HepG2 (cell line): ENCODE results near the gene PHF23. TPM values are rescaled to one million over a fixed set of nuclear protein-coding genes. Genes with fewer than 3 reads are reported as not detected.

Experiments
- GFI1 ChIP-seq: sonication (generic); formaldehyde crosslinking; IDR thresholded peaks from 2 replicates; pipeline ENCODE4 v1.5.0; 2020; ENCODE audit warnings: missing genetic modification reagents, mild to moderate bottlenecking, borderline replicate concordance
- HNRNPUL1 ChIP-seq: fragments of 200-400 bp; formaldehyde crosslinking; IDR thresholded peaks from 2 replicates; pipeline ENCODE4 v1.6.1; 2017; ENCODE audit warnings: low read depth, mild to moderate bottlenecking, low read length, moderate library complexity
- KDM1A ChIP-seq: IDR thresholded peaks from 2 replicates; pipeline ENCODE4 v1.6.1; 2016; ENCODE audit warnings: missing compliant biosample characterization
- NCOR1 ChIP-seq: fragments of 200-600 bp; sonication (generic); IDR thresholded peaks from 2 replicates; pipeline ENCODE4 v1.7.0; 2017; ENCODE audit warnings: antibody characterized with exemption, low read length, borderline replicate concordance
- NR2F2 ChIP-seq: IDR thresholded peaks from 2 replicates; pipeline ENCODE4 v1.6.1; 2012; ENCODE audit warnings: low read depth, inconsistent platforms, borderline replicate concordance
- SNAI1 ChIP-seq: sonication (generic); formaldehyde crosslinking; IDR thresholded peaks from 2 replicates; pipeline ENCODE4 v1.5.0; 2020; ENCODE audit warnings: mild to moderate bottlenecking, missing genetic modification reagents, borderline replicate concordance
- SOX13 ChIP-seq, 3 experiments: fragments of 450-650 bp in 1 of 3; sonication (generic) in 1 of 3; formaldehyde crosslinking in 1 of 3; IDR thresholded peaks in 2 of 3; conservative IDR thresholded peaks in 1 of 3; 2 replicates each; pipeline versions ENCODE4 v1.5.0 to v1.6.1; 2016 to 2020; ENCODE audit warnings: antibody characterized with exemption in 1 of 3, mild to moderate bottlenecking in 1 of 3, missing compliant biosample characterization in 1 of 3, missing genetic modification reagents in 1 of 3, moderate library complexity in 1 of 3
- WIZ ChIP-seq: sonication (generic); formaldehyde crosslinking; IDR thresholded peaks from 2 replicates; pipeline ENCODE4 v1.5.1; 2020; ENCODE audit warnings: mild to moderate bottlenecking, missing genetic modification reagents
- ZFP82 ChIP-seq: sonication (generic); formaldehyde crosslinking; IDR thresholded peaks from 2 replicates; pipeline ENCODE4 v1.5.1; 2020; ENCODE audit warnings: mild to moderate bottlenecking, missing genetic modification reagents, borderline replicate concordance
- ZKSCAN5 ChIP-seq: sonication (generic); formaldehyde crosslinking; IDR thresholded peaks from 2 replicates; pipeline ENCODE4 v1.5.1; 2020; ENCODE audit warnings: mild to moderate bottlenecking, missing genetic modification reagents
- ZNF383 ChIP-seq: sonication (generic); formaldehyde crosslinking; IDR thresholded peaks from 2 replicates; pipeline ENCODE4 v1.4.0; 2020; ENCODE audit warnings: missing genetic modification reagents, mild to moderate bottlenecking, borderline replicate concordance
- ZNF556 ChIP-seq: sonication (generic); formaldehyde crosslinking; IDR thresholded peaks from 2 replicates; pipeline ENCODE4 v1.4.0; 2020; ENCODE audit warnings: mild to moderate bottlenecking, missing genetic modification reagents, borderline replicate concordance
- ZNF615 ChIP-seq: sonication (generic); formaldehyde crosslinking; IDR thresholded peaks from 2 replicates; pipeline ENCODE4 v1.5.0; 2020; ENCODE audit warnings: mild to moderate bottlenecking, missing genetic modification reagents, borderline replicate concordance
- ZNF878 ChIP-seq: sonication (generic); formaldehyde crosslinking; IDR thresholded peaks from 2 replicates; pipeline ENCODE4 v1.8.1; 2023; ENCODE audit warnings: mild to moderate bottlenecking, missing genetic modification reagents, moderate library complexity
- ZSCAN22 ChIP-seq: sonication (generic); formaldehyde crosslinking; IDR thresholded peaks from 2 replicates; pipeline ENCODE4 v1.4.0; 2020; ENCODE audit warnings: mild to moderate bottlenecking, missing genetic modification reagents
- polyA plus RNA-seq, 8 experiments: library from polyadenylated mRNA; depleted of rRNA in 3 of 8; stranded (reverse) in 7 of 8; unstranded in 1 of 8; fragments of >200 nt; fragmentation: Illumina TruSeq in 4 of 8; extraction: Trizol in 4 of 8; gene quantifications; 2 replicates each; pipeline versions ENCODE4 v1.2.1 to v1.2.3, GENCODE V29; 2011 to 2016; ENCODE audit warnings: low read depth in 4 of 8, missing spikeins in 1 of 8, mixed read lengths in 1 of 8; ENCODE audit not compliant: insufficient read depth in 1 of 8
- total RNA-seq, 5 experiments: library from RNA; depleted of rRNA; stranded (reverse); fragments of >200 nt; fragmentation: Illumina TruSeq; extraction: Trizol; gene quantifications; 2 replicates each; pipeline ENCODE4 v1.2.3, GENCODE V29; 2016; ENCODE audit warnings: low read depth in 1 of 5
- TF ChIP-seq, protein P1 (sequence below): sonication (generic); formaldehyde crosslinking; conservative IDR thresholded peaks from 2 replicates; pipeline ENCODE4 v1.4.0; 2020; ENCODE audit warnings: mild to moderate bottlenecking, missing genetic modification reagents, moderate library complexity
- TF ChIP-seq, protein P2 (sequence below): sonication (generic); formaldehyde crosslinking; IDR thresholded peaks from 2 replicates; pipeline ENCODE4 v1.5.1; 2020; ENCODE audit warnings: missing genetic modification reagents, mild to moderate bottlenecking, borderline replicate concordance
- TF ChIP-seq, protein P3 (sequence below): fragments of 450-650 bp; IDR thresholded peaks from 2 replicates; pipeline ENCODE4 v1.6.1; 2017
- TF ChIP-seq, protein P4 (sequence below): sonication (generic); formaldehyde crosslinking; IDR thresholded peaks from 2 replicates; pipeline ENCODE4 v1.8.0; 2022; ENCODE audit warnings: mild to moderate bottlenecking, missing genetic modification reagents, moderate library complexity
- TF ChIP-seq, protein P5 (sequence below): sonication (generic); formaldehyde crosslinking; IDR thresholded peaks from 2 replicates; pipeline ENCODE4 v1.8.0; 2022; ENCODE audit warnings: low read depth, missing genetic modification reagents

PHF23 gene
- total and polyA plus RNA-seq, 2 of the 13 experiments (the other 11 are each of a cell fraction or from before 2014, with no cell fraction given): 27.6 to 33.2 TPM

DNA sequence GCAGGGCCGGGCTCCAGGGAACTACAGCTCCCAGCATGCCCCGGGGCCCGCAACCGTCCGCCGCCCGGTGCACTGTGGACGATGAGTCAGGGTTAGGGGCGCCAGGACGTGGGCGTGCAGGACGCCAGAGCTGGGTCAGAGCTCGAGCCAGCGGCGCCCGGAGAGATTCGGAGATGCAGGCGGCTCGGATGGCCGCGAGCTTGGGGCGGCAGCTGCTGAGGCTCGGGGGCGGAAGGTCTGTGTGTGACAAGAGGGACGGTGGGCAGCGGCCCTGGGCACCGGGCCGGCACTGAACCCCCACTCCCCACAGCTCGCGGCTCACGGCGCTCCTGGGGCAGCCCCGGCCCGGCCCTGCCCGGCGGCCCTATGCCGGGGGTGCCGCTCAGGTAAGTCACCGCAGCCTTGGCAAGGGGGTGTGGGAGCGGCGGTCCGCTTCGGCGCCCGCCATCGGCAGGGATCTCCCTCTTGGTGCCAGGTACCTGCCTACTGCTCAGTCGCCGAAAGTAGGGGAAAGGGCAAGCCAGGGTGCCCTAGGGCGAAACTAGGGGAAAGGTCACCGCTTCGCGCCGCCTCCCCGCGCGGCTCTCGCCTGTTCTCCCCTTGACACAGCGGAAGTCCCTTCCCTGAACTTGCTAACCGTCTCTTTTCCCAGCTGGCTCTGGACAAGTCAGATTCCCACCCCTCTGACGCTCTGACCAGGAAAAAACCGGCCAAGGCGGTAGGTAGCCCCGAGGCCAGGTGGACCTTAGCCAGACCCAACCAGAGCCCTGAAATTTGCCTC is 19.3 kb downstream of the PHF23 start, which contains the start of the genes ACADVL and DLG4 (continued):
- TF ChIP-seq, protein P1, sequence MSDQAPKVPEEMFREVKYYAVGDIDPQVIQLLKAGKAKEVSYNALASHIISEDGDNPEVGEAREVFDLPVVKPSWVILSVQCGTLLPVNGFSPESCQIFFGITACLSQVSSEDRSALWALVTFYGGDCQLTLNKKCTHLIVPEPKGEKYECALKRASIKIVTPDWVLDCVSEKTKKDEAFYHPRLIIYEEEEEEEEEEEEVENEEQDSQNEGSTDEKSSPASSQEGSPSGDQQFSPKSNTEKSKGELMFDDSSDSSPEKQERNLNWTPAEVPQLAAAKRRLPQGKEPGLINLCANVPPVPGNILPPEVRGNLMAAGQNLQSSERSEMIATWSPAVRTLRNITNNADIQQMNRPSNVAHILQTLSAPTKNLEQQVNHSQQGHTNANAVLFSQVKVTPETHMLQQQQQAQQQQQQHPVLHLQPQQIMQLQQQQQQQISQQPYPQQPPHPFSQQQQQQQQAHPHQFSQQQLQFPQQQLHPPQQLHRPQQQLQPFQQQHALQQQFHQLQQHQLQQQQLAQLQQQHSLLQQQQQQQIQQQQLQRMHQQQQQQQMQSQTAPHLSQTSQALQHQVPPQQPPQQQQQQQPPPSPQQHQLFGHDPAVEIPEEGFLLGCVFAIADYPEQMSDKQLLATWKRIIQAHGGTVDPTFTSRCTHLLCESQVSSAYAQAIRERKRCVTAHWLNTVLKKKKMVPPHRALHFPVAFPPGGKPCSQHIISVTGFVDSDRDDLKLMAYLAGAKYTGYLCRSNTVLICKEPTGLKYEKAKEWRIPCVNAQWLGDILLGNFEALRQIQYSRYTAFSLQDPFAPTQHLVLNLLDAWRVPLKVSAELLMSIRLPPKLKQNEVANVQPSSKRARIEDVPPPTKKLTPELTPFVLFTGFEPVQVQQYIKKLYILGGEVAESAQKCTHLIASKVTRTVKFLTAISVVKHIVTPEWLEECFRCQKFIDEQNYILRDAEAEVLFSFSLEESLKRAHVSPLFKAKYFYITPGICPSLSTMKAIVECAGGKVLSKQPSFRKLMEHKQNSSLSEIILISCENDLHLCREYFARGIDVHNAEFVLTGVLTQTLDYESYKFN (CRISPR knock-in tag): peak; percentile 47; the same call in 1 of the 2 replicates
- TF ChIP-seq NCOR1 (peak; percentile 15; the same call in 1 of the 2 replicates), ZNF878 (no peak), ZSCAN22 (CRISPR knock-in tag) (no peak), ZKSCAN5 (CRISPR knock-in tag) (no peak), ZNF383 (no peak), SOX13 (IDR thresholded peaks at IDR 0.05) (peak; percentile 26; the same call in 1 of the 2 replicates), SOX13 (CRISPR knock-in tag; conservative IDR thresholded peaks at IDR 0.05 in 1 of 2, IDR thresholded peaks at IDR 0.05 in 1 of 2) (peak in 1 of 2 experiments; percentile 5; a peak in 1 of 4 replicates), ZFP82 (CRISPR knock-in tag) (no peak), SNAI1 (CRISPR knock-in tag) (no peak), ZNF556 (CRISPR knock-in tag) (0 out of 2 replicates have a peak, but pooled peaks have one; percentile 27), HNRNPUL1 (no peak), KDM1A (no peak), WIZ (CRISPR knock-in tag) (no peak), ZNF615 (no peak), NR2F2 (peak; percentile 5; the same call in 1 of the 2 replicates), GFI1 (CRISPR knock-in tag) (no peak)
- TF ChIP-seq, protein P2, sequence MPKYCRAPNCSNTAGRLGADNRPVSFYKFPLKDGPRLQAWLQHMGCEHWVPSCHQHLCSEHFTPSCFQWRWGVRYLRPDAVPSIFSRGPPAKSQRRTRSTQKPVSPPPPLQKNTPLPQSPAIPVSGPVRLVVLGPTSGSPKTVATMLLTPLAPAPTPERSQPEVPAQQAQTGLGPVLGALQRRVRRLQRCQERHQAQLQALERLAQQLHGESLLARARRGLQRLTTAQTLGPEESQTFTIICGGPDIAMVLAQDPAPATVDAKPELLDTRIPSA (CRISPR knock-in tag): no peak
- TF ChIP-seq, protein P3, sequence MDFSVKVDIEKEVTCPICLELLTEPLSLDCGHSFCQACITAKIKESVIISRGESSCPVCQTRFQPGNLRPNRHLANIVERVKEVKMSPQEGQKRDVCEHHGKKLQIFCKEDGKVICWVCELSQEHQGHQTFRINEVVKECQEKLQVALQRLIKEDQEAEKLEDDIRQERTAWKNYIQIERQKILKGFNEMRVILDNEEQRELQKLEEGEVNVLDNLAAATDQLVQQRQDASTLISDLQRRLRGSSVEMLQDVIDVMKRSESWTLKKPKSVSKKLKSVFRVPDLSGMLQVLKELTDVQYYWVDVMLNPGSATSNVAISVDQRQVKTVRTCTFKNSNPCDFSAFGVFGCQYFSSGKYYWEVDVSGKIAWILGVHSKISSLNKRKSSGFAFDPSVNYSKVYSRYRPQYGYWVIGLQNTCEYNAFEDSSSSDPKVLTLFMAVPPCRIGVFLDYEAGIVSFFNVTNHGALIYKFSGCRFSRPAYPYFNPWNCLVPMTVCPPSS: no peak
- TF ChIP-seq, protein P4, sequence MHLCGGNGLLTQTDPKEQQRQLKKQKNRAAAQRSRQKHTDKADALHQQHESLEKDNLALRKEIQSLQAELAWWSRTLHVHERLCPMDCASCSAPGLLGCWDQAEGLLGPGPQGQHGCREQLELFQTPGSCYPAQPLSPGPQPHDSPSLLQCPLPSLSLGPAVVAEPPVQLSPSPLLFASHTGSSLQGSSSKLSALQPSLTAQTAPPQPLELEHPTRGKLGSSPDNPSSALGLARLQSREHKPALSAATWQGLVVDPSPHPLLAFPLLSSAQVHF (CRISPR knock-in tag): peak; percentile 63; the same call in 1 of the 2 replicates
- TF ChIP-seq, protein P5, sequence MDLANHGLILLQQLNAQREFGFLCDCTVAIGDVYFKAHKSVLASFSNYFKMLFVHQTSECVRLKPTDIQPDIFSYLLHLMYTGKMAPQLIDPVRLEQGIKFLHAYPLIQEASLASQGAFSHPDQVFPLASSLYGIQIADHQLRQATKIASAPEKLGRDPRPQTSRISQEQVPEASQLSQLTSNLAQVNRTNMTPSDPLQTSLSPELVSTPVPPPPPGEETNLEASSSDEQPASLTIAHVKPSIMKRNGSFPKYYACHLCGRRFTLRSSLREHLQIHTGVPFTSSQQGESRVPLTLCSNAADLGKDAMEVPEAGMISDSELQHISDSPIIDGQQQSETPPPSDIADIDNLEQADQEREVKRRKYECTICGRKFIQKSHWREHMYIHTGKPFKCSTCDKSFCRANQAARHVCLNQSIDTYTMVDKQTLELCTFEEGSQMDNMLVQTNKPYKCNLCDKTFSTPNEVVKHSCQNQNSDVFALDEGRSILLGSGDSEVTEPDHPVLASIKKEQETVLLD (CRISPR knock-in tag): 0 out of 2 replicates have a peak, but pooled peaks have one; percentile 36
